Stimulated activated CD4-positive, alpha-beta T cell treated with anti-CD3 and anti-CD28 coated beads, Interleukin-4, amount 100 ng/mL, for 48 hours (primary cell): Measurements from ENCODE around the gene CRMP1.
"Not testable (repeated sequence)": the region's sequence is repeated elsewhere in the genome, so short reads cannot be mapped to it uniquely, and the experiment has no call there.

Source experiments
- DNase-seq, 2 donors: peaks; one replicate each; pipeline ENCODE4 v3.0.0-alpha.2; 2020; ENCODE audit warnings: low read depth in 2 of 2

Gene CRMP1

GRCh38 chr4:5856362-5856761 lies 36.5 kb downstream of the CRMP1 start:
- DNase-seq, result not testable (repeated sequence)

GRCh38 chr4:5854929-5855328 lies 38.0 kb downstream of the CRMP1 start:
- no peak for DNase-seq

GRCh38 chr4:5852523-5853202 lies 40.2 kb downstream of the CRMP1 start:
- DNase-seq, result no peak

DNA sequence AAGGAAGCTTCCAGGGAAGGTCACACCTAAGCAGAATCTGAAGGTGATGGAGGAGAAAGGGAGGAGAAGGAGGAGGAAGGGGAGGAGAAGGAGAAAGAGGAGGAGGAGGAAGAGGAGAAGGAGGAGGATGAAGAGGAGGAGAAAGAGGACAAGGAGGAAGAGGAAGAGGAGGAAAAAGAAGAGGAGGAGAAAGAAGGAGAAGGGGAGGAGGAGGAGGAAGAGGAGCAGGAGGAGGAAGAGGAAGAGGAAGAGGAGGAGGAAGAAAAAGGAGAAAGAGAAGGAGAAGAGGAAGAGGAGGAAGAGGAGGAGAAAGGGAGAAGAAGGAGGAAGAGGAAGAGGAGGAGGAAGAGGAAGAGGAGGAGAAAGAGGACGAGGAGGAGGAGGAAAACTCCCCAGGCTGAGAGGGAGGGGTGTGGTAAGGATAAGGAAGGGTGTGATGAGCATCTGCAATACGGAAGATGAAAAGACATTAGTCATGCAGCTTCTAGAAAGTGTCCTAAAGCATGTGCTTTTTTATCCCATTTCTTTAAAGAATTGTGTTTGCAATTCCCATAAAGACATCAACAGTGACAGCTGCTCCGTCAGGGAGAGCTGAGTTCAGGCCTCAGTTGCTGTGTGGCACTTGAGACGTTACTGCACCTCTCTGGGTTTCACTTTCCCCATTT lies 41.1 kb downstream of the CRMP1 start:
- no peak for DNase-seq

DNA sequence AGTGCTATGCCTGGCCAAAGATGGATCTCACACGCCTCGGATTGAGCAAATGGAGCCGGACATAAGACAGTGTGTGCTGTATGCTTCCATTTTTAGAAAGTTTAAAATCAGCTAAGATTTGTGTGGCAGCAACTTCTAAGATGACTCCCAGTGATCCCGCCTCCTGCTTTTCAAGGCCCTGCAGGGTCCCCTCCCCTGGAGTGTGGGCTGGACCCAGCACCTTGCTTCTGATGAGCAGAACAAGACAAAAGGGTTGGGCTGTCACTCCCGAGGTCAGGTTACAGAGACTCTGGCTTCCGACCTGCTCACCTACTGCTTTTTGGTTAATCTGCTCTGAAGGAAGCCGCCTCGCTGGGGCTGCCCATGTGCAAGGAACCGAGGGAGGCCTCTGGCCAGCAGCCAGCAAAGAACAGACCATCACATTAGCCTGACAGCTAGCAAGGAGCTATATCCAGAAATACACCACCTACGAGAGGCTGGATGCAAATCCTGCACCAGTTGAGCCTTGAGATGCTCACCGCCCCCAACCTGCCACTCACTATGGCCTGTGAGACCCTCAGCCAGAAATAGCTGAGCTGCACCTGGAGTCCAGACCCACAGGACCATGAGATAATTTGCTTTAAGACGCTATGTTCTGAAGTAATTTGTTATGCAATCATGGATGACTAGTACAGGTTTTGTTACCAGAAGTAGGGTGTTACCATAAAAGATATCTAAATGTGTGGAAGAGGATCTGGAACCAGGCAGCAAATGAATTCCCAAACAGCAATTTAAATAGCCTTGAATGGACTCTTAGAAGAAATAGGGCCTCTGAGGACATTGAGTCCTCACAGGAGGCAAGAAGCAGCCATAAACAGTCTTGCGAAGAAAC lies 47.6 kb downstream of the CRMP1 start:
- no peak for DNase-seq

GRCh38 chr4:5843573-5844530 lies 49.0 kb downstream of the CRMP1 start:
- DNase-seq, result no peak

DNA sequence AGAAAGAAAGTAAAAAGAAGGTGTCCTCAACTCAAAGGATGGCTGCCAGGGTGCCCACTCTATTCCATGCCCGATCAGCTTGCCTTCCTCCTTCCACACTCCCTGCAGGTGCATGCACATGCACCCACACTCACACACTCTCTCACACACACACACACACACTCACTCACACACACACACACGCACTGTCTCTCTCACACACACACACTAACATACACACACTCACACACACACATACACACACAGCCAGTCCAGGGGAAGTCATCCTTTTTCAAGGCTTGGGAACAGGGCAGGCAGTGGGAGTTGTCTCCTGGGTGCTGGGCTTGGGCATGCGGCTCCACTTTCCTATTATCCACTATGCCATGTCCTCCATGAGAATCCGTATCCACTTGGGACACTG lies 50.4 kb downstream of the CRMP1 start:
- DNase-seq, result no peak

DNA sequence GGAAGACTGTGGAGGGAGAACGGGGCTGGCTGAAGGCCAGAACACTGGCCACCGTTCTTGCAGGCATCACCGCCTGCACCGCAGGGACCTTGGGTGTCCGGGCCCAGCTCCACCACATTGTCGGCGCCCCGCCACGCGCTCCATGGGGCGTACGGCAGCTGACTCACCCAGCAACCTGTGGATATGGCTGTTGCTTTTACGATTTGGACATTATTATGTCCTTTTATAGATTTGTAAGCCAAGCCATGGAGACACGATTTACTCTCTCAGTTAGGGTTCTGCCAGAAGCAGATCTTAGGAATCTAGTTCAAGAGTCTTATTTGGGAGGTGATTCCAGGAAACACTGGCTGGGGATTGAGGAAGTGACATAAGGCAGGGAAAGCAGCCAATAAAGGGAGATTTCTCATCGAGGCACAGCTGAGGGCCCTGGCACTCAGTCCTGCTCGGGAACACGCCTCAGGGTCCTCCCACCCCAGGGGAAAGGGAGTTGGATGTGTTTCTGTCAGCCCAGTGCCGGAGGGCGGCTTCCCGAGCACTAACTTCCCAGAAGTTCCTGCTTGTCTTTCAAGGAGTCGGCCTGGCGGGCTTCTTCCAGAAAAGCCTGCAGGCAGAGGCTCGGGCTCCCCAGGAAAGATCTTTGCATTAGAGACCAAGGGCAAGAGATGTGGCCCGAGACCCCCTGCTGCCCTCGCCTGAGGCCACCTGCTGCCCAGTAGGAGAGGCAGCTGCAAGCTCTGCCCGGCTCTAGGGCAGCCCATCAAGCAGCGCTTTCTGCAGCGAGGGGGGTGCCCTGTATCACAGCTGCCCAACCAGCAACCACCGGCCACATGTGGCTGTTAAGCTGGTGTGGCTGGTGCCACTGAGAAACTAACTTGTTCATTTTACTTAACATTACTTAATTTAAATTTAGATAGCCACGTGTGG lies 52.9 kb downstream of the CRMP1 start:
- DNase-seq, result no peak

- DNase-seq, result no peak
Observed at GRCh38 chr4:5839332-5839731, 53.6 kb downstream of the CRMP1 start.

DNA sequence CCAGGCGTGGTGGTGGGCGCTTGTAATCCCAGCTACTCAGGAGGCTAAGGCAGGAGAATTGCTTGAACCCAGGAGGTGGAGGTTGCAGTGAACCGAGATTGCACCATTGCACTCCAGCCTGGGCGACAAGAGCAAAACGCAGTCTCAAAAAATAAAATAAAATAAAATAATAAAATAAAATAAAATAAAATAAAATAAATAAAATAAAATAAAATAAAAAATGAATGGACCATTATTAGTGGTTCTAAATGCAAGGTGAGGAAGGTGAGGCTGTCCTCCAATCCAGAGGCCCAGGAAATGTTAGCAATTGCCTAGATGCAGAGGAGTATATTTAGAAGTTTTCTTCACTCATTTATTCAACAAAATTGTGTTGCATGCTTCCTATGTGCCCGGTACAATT lies 55.4 kb downstream of the CRMP1 start:
- DNase-seq, result not testable (repeated sequence)

DNA sequence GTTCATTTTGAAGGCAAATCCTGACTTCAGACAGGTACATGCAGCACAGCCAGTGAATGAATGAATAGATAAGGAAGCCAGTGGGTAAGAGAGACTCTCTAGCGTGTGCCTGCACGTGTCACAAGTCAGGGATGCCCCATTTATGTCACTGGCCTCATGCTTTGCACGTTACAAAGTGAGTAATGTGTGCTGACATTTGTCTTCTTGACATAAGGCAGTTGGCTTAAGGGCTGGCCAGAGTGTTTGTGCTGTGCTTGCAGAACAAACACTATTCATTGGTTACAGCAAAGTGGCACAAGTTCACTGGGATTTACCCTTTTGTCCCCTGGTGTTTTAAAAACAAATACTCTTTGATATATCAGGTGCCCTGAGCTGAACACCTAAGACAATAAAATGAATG lies 55.9 kb downstream of the CRMP1 start:
- no peak for DNase-seq

- DNase-seq, result no peak
Observed at GRCh38 chr4:5828005-5828391, 64.9 kb downstream of the CRMP1 start.

DNA sequence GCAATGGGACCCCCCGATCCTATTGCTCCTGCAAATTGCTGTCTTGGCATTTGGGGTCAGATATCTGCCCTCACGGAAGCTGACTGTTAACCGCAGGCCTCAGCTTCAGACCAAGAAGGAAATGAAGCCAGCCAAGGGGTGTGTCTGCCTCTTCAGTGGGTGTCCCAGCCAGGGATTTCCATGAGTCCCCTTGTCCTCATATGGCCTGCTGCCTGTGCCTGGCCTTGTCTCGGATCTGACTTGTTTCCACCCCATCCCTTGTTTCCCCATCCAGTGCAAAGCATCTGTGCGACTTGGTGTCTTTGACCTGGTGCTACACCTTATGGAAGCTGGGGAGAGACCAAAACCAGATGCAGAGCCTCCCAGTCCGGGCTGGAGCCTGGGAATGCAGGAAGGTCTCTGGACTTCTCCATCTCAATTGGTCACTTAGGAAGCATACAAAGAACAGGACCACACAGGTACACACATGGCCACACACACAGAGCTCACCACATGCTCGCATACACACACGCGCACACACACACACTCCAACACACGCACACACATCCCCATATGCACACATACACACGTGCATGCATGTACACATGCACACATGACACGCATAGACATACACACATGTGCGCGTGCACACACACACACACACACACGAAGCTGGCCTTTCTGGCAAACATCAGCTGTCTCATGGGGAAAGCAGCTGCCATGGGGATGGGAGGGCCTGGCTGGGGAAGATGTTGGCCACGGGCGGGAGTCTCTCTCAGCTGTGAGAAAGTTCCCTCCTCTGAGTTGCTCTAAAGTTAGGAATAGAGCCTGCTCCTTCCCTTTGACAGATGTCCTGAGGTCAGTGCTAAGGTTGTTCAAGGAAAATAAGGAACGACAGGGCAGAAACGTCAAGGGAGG lies 65.5 kb downstream of the CRMP1 start:
- no peak for DNase-seq

GRCh38 chr4:5826437-5827107 lies 66.3 kb downstream of the CRMP1 start:
- no peak for DNase-seq

DNA sequence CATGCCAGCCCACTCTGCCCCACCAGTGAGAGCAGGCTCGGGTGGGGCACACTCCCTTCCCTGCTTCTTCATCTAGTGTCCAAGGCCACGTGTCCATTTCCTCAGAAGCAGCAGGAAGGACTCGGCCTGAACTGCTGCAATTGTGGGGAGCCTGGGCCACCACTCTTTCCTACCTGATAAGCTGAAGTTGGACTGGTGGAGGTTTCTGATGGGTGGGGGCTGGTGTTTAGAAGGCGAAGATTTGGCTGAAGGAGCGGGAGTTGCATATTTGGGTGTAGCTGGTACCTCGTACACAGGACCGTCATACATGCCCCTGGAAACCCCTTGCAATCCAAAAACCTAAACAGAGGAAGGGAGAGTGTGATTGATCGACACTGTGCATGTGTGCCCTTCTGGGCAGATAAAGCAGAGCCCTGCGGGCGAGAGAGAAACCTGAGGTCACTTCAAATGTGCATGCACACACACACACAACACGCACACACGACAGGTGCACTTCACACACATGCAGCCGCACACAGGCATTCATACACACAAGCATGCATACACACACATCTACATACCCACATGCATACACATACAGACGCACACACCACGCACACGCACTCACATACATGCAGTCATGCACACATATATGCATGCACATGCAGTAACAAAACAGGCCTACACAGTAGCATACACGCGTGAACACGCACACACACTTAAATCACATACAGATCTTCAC lies 67.4 kb downstream of the CRMP1 start:
- no peak for DNase-seq

- no peak for DNase-seq
Observed at GRCh38 chr4:5824635-5825034, 68.3 kb downstream of the CRMP1 start.

GRCh38 chr4:5824227-5824626 lies 68.7 kb downstream of the CRMP1 start:
- no peak for DNase-seq

GRCh38 chr4:5823542-5824211 lies 69.2 kb downstream of the CRMP1 start:
- no peak for DNase-seq
